Posterior cingulate gyrus (tissue), 11 donors: ENCODE measurements around the gene ARPC2.

Source experiments
- DNase-seq, 10 donors: peaks; one replicate each; pipeline versions ENCODE4 v3.0.0 to v3.0.0-alpha.2; 2020 to 2021; ENCODE audit warnings: mixed read lengths in 3 of 10
- intact Hi-C: fragments of 100-400 bp; cut with DNase I; formaldehyde crosslinking; loops from one replicate; pipeline ENCODE4 v1.15.1; 2023

The ARPC2 gene

DNA sequence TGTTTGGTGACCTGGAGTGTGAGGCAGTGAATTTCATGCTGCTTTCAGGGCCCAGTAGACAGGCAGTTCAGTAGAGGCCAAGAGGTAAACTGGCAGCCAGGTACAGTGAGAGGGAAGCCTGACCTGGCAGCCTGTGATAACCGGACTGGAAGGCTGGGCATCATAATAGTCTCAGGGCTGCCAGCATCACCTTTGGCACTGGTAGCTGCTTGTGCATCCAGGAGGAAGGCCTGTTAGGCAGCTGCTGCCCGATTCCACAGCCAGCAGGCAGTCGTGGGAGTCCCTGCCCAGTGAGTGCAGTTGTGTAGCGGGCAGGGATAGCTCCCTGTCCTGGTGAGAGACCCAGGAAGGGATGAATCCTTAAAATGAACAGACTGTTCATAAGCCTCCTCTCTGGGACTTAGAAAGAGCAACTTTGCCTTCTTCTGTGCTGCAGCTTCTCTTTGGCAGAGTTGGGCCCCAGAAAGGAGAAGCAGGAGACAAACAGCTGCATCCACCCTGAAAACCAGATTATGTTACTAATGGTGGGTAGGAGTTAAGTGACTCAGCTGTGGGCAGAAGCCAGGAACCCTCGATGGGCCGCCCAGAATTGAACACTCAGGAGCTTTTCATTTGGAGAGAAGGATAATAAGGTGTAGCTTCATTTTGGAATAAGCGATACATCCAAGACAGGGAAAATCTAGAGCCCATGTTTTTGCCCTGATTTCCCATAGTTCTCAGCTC, 35.7 kb downstream of the ARPC2 start:
- peak in 3 of 10 donors; percentile 37 to 88 (median 85) for DNase-seq
- intact Hi-C loops, result no loop called here

GRCh38 chr2:218253232-218253625, 36.2 kb downstream of the ARPC2 start:
- intact Hi-C loops, result no loop called here
- peak in 1 of 10 donors; percentile 22 for DNase-seq

GRCh38 chr2:218255446-218255845, 38.5 kb downstream of the ARPC2 start:
- DNase-seq, result peak in 1 of 10 donors; percentile 5
- intact Hi-C loops, result no loop called here

- DNase-seq, result peak in 2 of 10 donors; percentile 25 to 32
- intact Hi-C loops, result no loop called here
Measured at GRCh38 chr2:218256612-218257350, 39.8 kb downstream of the ARPC2 start.

- DNase-seq, result peak in 2 of 10 donors; percentile 18 to 55
- intact Hi-C loops, result no loop called here
Measured at GRCh38 chr2:218257390-218257981, 40.5 kb downstream of the ARPC2 start.

GRCh38 chr2:218259099-218259961, 42.3 kb downstream of the ARPC2 start:
- intact Hi-C loops, result no loop called here
- DNase-seq, result peak in 6 of 10 donors; percentile 42 to 92 (median 69)

- DNase-seq, result peak in 2 of 10 donors; percentile 2 to 27
- intact Hi-C loops, result no loop called here
Measured at GRCh38 chr2:218260166-218260565, 43.2 kb downstream of the ARPC2 start.

- intact Hi-C loops, result no loop called here
- DNase-seq, result peak in 2 of 10 donors; percentile 61 to 65
Measured at GRCh38 chr2:218260742-218261422, 43.9 kb downstream of the ARPC2 start, which contains the start of gene GPBAR1. Gene GPBAR1, plus strand, starts transcription at chr2:218261015. Its CDS starts 1,710 bp downstream, at chr2:218262725.

DNA sequence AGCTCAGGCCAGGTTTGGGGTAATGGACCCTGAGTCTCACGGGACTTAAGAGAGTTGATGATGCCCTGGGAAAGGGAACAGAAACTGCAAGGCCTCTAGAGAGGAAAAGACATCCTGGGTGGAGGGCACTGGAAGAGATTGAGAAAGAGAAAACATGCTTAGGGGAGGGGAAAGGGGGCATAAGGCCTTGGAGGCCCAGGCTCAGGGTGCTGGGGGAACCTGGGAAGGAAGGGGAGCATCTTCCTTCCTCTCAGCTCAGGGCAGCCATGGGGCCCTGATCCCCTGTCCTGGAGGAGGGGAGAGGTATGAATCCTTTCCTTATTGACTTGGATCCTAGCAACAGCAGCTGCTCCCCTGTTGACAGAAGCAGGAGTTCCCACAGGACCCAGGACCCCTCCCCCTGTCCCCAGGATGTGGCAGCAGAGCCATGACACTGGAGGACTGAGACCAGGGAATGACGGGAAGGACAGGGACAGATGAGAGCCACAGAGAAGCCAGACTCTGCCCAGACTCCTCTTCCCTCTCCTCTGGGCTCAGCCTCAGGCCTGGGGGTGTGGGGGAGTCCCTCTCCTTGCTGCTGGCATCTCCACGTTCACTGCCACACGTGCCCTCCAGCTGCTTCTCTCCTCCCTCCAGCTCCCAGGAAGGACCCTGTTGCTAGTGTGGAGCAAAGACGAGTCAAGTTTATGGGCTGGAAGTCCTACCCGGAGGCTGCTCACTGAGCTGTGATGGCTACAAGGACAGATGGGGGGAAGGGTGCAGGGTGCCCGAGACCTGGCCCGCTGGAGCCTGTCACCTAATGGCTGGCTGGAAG, 44.6 kb downstream of the ARPC2 start:
- peak in 2 of 10 donors; percentile 44 to 51 for DNase-seq

GRCh38 chr2:218262237-218262600, 45.2 kb downstream of the ARPC2 start:
- DNase-seq, result no peak
- intact Hi-C loops, result no loop called here

More for the DNA sequence above, 44.6 kb downstream of the ARPC2 start:
- intact Hi-C loops, result no loop called here

DNA sequence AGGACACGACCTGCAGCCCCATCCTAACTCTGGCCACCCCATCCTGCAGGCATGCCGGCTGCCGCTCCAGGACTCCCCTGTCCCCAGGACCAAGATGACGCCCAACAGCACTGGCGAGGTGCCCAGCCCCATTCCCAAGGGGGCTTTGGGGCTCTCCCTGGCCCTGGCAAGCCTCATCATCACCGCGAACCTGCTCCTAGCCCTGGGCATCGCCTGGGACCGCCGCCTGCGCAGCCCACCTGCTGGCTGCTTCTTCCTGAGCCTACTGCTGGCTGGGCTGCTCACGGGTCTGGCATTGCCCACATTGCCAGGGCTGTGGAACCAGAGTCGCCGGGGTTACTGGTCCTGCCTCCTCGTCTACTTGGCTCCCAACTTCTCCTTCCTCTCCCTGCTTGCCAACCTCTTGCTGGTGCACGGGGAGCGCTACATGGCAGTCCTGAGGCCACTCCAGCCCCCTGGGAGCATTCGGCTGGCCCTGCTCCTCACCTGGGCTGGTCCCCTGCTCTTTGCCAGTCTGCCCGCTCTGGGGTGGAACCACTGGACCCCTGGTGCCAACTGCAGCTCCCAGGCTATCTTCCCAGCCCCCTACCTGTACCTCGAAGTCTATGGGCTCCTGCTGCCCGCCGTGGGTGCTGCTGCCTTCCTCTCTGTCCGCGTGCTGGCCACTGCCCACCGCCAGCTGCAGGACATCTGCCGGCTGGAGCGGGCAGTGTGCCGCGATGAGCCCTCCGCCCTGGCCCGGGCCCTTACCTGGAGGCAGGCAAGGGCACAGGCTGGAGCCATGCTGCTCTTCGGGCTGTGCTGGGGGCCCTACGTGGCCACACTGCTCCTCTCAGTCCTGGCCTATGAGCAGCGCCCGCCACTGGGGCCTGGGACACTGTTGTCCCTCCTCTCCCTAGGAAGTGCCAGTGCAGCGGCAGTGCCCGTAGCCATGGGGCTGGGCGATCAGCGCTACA, 45.9 kb downstream of the ARPC2 start:
- intact Hi-C loops, result no loop called here
- peak in 2 of 10 donors; percentile 77 to 82 for DNase-seq

DNA sequence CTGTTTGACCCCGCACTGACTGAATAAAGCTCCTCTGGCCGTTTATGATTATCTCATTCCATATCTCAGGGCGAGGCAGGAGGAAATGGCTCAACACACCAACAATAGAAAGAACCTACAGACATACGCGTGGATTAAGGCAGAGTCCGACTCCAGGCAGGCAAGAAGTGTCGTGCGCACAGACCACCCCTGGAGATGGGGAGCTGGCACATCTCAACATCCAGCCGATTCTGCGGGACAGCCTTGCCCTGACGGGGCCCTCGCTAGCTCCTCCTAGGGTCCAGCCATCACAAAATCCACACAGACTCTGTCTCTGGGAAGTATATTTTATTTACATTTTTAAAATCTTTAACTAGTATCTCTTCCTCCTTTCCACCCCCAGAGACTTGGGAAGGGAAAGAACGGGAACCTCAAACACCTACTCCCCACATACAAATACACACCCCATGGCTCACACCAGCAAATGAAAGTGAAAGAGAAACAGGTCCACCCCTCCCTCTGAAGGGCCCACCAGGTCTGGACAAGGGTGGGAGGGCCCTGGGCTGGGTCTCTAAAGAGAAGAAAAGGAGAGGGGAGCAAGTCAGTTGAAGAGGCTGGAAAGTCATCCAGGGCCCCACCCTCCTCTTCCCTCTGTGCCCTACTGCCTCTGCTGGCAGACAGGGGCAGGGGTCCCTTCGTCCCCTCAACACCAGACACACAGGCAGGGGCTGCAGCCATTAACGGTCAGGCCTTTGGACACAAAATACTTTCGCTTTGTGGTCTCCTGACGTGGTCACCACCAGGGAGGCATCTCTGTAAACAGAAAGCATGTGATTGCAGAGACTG, 47.0 kb downstream of the ARPC2 start:
- peak in 1 of 10 donors; percentile 55 for DNase-seq
- intact Hi-C loops, result no loop called here

DNA sequence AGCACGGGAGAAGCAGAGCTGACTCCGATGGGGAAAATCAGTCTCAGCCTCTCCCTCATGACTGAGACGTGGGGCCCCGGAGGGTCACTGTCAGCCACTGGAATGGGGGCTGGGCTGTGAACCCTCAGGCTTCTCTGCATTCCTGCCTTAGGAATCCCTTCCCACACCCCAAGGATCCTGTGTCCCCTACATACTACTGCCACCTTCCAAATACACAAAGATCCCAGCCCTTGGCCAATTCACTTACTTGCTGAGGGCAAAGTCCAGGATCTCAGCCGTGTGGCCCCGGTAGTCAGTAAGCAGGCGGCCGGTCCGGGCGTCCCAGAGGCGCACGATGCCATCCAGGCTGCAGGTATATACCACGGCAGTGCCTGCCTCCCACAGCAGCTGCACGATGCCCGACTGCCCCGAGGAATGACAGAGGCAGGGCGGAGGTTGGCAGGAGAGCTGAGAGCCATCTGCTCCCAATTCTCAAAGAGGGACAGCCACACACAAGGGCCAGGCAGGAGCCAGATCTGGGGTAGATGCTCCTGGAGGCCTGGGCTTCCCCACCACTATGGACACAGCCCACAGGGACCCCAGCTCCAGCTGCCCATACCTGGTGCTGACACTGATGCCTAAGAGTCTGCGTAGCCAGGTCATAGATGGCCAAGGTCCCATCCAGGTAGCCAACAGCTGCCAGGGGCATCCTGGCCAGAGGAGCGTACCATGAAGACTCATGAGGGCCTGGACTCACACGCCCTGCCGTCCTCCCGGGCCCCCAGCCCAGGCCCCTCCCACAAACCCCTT, 48.0 kb downstream of the ARPC2 start:
- intact Hi-C loops, result no loop called here
- DNase-seq, result peak in 3 of 10 donors; percentile 48 to 80 (median 65)

GRCh38 chr2:218265626-218266025, 48.6 kb downstream of the ARPC2 start:
- peak in 2 of 10 donors; percentile 51 to 78 for DNase-seq
- intact Hi-C loops, result no loop called here

DNA sequence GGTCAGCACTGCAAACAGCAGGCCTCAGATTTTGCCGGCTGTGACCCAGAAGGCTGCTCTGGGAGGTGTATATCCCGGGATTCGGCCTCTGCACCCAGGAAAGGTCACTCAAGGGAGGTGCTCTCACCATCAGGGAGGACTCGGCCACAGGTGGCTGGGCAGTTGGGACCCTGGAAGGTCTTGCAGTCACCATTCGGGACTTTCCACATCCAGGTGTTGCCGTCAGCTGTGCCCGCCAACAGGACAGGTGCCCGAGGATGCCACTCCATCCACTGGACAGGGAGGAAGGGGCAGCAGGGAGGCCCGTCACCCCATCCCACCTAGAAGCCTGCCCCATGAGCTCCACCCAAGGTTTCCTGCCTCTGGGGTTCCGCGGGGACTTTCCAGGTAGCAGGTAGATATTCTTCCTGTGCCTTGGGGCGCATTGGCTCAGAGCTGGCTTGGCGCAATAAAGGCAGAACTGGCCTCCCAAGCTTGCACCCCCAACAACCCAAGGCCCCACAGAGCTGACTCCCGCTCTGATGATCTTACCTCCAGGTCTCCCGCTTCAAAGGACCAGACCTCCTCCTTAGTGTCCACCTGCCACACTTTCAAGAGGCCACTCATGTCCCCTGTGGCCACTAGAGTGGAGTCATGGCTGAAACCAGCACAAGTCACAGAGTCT, 49.5 kb downstream of the ARPC2 start:
- DNase-seq, result peak in 3 of 10 donors; percentile 46 to 72 (median 62)
- intact Hi-C loops, result no loop called here
